Uterus (tissue), 4 donors: ENCODE data around the gene SMIM28. TPM values are rescaled to one million over a fixed set of nuclear protein-coding genes. Genes with fewer than 3 reads are reported as not detected.

Experiments used
- DNase-seq, 2 donors: peaks; one replicate each; pipeline ENCODE4 v3.0.0-alpha.2; 2019 to 2020
- H3K27ac ChIP-seq, 2 donors: fragments of 200-600 bp; sonication (generic); 1 replicate in 1 of 2; 2 replicates in 1 of 2; pipeline ENCODE4 v1.5.1; 2016 to 2018
- H3K27me3 ChIP-seq, 2 donors: fragments of 200-600 bp; sonication (generic); one replicate each; pipeline ENCODE4 v1.5.1; 2018 to 2019; ENCODE audit warnings: control low read depth in 1 of 2
- H3K36me3 ChIP-seq, 2 donors: fragments of 200-600 bp; sonication (generic); one replicate each; pipeline ENCODE4 v1.5.1; 2019; ENCODE audit warnings: control low read depth in 1 of 2
- H3K4me1 ChIP-seq, 2 donors: fragments of 200-600 bp; sonication (generic); one replicate each; pipeline ENCODE4 v1.5.1; 2018 to 2019; ENCODE audit warnings: control low read depth in 1 of 2
- H3K4me3 ChIP-seq, 2 donors: fragments of 200-600 bp; sonication (generic); 1 replicate in 1 of 2; 2 replicates in 1 of 2; pipeline ENCODE4 v1.5.1; 2018 to 2019; ENCODE audit warnings: mild to moderate bottlenecking in 1 of 2
- H3K9me3 ChIP-seq, 2 donors: fragments of 200-600 bp; sonication (generic); one replicate each; pipeline ENCODE4 v1.5.1; 2019; ENCODE audit warnings: control low read depth in 1 of 2
- POLR2A ChIP-seq, 2 donors: fragments of 450-650 bp; IDR thresholded peaks; one replicate each; pipeline ENCODE4 v1.6.1; 2016; ENCODE audit warnings: antibody characterized with exemption in 2 of 2, mild to moderate bottlenecking in 1 of 2, moderate library complexity in 1 of 2
- intact Hi-C: fragments of 100-400 bp; cut with DNase I; formaldehyde crosslinking; loops from one replicate; pipeline ENCODE4 v1.15.1; 2023; ENCODE audit warnings: low total_unique reads
- total RNA-seq, 4 donors: library from RNA; depleted of rRNA in 3 of 4; stranded (reverse); fragments of >200 nt in 3 of 4; gene quantifications; one replicate each; pipeline versions ENCODE4 v1.1.0 to v1.2.4, GENCODE V29; 2014 to 2023
- TF ChIP-seq, protein P1 (sequence below), 4 experiments: fragments of 200-600 bp in 2 of 4; fragments of 450-650 bp in 2 of 4; sonication (generic) in 2 of 4; IDR thresholded peaks; one replicate each; pipeline ENCODE4 v1.5.1; 2016 to 2019; ENCODE audit warnings: antibody characterized with exemption in 4 of 4, mild to moderate bottlenecking in 2 of 4, moderate library complexity in 1 of 4
- donor health status: DM: yes; HTN: yes; CAD: no.

The SMIM28 gene
- total RNA-seq, 4 donors from 2014 or later, result not detected

- TF ChIP-seq POLR2A (IDR thresholded peaks at IDR 0.05), result no peak
- TF ChIP-seq, protein P1, sequence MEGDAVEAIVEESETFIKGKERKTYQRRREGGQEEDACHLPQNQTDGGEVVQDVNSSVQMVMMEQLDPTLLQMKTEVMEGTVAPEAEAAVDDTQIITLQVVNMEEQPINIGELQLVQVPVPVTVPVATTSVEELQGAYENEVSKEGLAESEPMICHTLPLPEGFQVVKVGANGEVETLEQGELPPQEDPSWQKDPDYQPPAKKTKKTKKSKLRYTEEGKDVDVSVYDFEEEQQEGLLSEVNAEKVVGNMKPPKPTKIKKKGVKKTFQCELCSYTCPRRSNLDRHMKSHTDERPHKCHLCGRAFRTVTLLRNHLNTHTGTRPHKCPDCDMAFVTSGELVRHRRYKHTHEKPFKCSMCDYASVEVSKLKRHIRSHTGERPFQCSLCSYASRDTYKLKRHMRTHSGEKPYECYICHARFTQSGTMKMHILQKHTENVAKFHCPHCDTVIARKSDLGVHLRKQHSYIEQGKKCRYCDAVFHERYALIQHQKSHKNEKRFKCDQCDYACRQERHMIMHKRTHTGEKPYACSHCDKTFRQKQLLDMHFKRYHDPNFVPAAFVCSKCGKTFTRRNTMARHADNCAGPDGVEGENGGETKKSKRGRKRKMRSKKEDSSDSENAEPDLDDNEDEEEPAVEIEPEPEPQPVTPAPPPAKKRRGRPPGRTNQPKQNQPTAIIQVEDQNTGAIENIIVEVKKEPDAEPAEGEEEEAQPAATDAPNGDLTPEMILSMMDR (IDR thresholded peaks at IDR 0.05), result no peak
- H3K9me3 ChIP-seq, result no peaks in the 10 kb centered on the region
- no peaks in the 10 kb centered on the region for H3K27me3 ChIP-seq
- no peak for DNase-seq
- no peaks in the 10 kb centered on the region for H3K36me3 ChIP-seq
- H3K27ac ChIP-seq, result no peak overlapping the region
- H3K4me3 ChIP-seq, result no peak overlapping the region
- H3K4me1 ChIP-seq, result no peaks in the 10 kb centered on the region
- intact Hi-C loops, result no loop called here
Observed at GRCh38 chr6:138382498-138383265, 5.0 kb downstream of the SMIM28 start.

DNA sequence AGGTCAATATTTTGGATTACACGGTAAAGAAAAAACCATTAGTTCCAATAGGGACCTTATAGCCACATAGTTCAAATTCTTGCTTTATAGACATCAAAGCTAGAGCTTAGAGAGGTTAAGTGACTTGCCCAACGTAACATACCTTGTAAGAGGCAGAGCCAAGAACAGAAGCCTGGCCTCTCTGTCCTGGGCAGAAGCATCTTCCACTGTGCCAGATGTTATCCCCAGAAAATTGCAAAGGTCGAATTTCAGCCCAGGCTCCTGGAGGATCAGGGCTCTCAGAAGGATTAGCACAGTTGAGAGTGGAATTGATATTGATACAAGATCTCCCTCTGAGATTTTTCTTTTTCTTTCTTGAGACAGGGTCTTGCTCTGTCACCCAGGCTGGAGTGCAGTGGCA, 6.1 kb downstream of the SMIM28 start:
- intact Hi-C loops, result no loop called here
- Histone ChIP-seq H3K9me3 (no peaks in the 10 kb centered on the region), H3K27ac (no peak overlapping the region), H3K4me3 (no peak overlapping the region), H3K4me1 (no peaks in the 10 kb centered on the region), H3K27me3 (no peaks in the 10 kb centered on the region), H3K36me3 (no peaks in the 10 kb centered on the region)
- no peak for TF ChIP-seq POLR2A (IDR thresholded peaks at IDR 0.05)
- TF ChIP-seq, protein P1 (IDR thresholded peaks at IDR 0.05), result no peak
- no peak for DNase-seq

DNA sequence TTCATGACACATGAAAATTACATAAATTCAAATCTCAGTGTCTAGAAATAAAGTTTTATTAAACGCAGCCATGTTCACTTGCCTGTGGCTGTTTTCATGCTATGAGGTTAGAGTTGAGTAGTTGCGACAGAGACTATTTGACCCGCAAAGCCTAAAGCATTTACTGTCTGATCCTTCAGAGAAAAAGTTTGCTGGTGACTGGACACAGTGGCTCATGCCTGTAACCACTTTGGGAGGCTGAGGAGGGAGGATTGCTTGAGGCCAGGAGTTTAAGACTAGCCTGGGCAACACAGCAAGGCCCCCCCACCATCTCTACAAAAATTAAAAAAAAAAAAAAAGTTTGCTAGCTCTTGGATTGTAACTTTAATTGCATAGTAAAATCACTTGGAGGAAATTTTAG, 9.2 kb downstream of the SMIM28 start:
- Histone ChIP-seq H3K27me3 (no peaks in the 10 kb centered on the region), H3K4me1 (no peaks in the 10 kb centered on the region), H3K36me3 (no peaks in the 10 kb centered on the region), H3K9me3 (no peaks in the 10 kb centered on the region), H3K27ac (no peak overlapping the region), H3K4me3 (no peak overlapping the region)
- DNase-seq, result no peak
- intact Hi-C loops, result no loop called here
- no peak for TF ChIP-seq POLR2A (IDR thresholded peaks at IDR 0.05)
- TF ChIP-seq, protein P1 (IDR thresholded peaks at IDR 0.05), result no peak

DNA sequence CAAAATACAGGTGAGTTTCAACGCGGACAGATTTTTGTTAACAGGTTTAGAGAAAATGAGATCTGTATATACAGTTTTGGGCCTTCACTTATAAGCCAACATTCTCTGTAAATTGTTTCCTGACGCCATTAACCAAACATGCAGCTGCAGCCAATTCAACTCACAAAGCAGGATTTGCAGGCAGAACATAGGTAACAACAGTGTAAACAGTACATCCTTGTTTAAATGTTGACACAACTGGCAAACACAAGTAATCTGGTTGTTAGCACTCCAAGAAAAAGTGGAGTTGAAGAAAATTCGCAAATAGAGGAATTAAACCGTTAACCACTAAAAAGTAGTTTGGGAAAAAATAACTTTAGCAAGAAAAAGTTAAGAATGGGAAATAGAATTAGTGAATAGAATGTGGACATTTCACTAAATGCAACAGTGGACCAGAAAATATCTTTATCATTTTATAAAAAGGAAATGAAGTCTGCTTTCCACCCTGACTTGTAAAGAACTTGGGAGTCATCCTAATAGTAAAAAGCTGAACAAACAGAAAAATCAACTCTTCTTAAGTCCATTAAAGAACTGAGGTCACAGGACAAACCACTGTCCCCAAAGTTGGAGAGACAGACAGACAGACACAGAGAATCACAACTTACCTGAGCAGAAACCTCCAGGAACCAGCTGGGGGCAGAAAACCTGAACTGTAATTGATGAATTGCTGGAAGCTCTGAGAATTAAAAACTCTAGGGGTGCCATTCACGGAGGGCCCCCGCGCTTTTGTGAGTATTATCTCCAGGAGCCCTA, 10.1 kb downstream of the SMIM28 start:
- no peaks in the 10 kb centered on the region for H3K36me3 ChIP-seq
- no peaks in the 10 kb centered on the region for H3K27me3 ChIP-seq
- H3K4me1 ChIP-seq, result no peaks in the 10 kb centered on the region
- no peaks in the 10 kb centered on the region for H3K9me3 ChIP-seq
- H3K4me3 ChIP-seq, result no peak overlapping the region
- TF ChIP-seq POLR2A (IDR thresholded peaks at IDR 0.05), result no peak
- TF ChIP-seq, protein P1 (IDR thresholded peaks at IDR 0.05), result no peak
- no peak overlapping the region for H3K27ac ChIP-seq
- DNase-seq, result no peak
- intact Hi-C loops, result no loop called here

GRCh38 chr6:138389551-138389950, 11.8 kb downstream of the SMIM28 start:
- Histone ChIP-seq H3K4me3 (no peak overlapping the region), H3K36me3 (no peaks in the 10 kb centered on the region), H3K9me3 (no peaks in the 10 kb centered on the region), H3K27ac (no peak overlapping the region), H3K27me3 (no peaks in the 10 kb centered on the region), H3K4me1 (no peaks in the 10 kb centered on the region)
- no peak for DNase-seq
- intact Hi-C loops, result no loop called here
- TF ChIP-seq, protein P1 (IDR thresholded peaks at IDR 0.05), result no peak
- no peak for TF ChIP-seq POLR2A (IDR thresholded peaks at IDR 0.05)
